GM18873 (cell line): ENCODE measurements around the gene RTL10.

ENCODE experiments used
- ATAC-seq: cut with Tn5 transposase; IDR thresholded peaks from one replicate; pipeline ENCODE4 v1.9.1; 2021; ENCODE audit warnings: mild to moderate bottlenecking, moderate library complexity, moderate number of reproducible peaks; ENCODE audit not compliant: unreplicated experiment, low FRiP score

The RTL10 gene

GRCh38 chr22:19826619-19826950 lies 28.1 kb downstream of the RTL10 start:
- ATAC-seq = no peak

DNA sequence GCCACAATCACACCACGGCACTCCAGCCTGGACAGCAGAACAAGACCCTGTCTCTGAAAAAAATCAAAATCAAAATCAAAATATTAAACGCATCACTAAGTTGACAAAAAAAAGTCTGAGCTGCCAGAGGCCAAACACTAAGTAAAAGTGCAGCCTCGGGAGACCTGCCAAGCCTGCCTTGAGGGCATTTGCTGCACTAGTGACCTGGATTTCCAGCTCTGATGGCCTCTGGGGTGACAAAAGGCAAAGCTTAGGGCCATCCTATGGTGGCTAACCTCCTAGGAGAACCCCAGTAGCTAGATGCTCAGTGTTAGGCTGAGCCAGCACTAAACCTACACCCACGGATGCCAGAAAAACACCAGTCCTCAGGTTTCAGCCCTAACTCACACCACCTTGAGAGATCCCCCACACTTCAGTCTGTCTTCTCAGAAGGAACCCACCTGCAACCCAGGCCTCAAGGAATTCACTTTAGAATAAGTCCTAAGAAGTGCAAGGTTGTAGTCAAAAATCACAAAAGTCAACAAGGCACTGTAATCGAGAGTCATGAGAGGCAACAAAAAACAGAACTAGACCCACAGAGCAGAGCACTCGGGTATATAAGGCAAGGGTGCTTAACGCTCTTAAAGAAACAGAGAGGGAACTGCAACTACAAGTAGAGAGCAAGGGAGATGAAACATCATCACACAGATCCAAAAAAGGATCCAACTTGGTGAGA lies 28.6 kb downstream of the RTL10 start:
- ATAC-seq = no peak

DNA sequence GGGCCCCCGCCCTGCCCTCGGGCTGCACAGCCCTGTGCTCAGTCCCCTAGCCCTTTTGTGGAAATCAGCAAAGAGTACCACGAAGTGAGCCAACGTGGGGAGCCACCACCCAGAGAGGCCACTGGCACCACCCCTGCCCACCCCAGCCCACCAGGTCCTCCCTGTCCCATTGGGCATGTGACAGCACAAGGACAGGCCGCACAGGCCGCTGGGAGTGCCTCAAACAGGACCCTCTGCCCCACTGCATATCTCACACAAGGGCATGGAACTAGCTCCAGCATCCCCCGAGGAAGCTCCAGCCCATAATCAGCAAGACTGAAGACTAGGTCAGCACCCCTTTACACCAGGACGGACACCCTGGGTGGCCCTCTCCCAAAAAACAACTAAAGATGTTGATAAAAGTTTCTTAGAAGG lies 29.7 kb downstream of the RTL10 start:
- ATAC-seq = no peak

DNA sequence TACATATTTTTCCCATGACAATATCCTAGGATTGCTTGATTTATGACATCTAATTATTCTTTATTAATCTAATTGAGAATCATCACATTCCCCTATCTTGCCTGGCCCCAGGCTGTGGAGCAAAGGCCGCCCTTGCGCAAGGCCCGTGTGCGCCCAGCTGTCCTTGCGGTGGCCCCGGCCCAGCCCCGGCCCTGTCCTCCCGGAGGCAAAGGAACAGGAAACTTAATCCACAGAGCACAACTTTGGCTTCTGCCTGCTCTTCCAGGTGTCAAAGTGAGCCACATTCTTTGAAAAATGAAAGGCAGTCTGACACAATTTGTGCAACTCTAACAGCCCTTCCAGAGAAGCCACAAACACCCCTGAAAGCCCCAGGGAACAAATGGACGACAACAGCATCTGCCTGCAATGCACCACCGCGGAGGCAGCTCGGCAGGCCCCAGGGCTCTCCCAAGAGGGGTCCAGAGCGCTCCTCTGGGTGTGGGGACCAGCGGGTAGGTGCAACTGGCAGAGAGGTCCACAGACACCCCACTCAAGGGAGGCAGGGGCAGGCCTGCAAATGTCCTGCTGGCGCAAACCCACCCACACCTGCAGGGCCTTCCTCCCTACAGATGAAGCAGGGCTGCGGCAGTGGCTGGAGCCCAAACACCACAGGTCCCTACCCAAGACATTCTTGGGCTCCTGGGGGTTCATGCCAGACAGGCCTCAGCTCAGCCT lies 30.3 kb downstream of the RTL10 start:
- no peak for ATAC-seq

DNA sequence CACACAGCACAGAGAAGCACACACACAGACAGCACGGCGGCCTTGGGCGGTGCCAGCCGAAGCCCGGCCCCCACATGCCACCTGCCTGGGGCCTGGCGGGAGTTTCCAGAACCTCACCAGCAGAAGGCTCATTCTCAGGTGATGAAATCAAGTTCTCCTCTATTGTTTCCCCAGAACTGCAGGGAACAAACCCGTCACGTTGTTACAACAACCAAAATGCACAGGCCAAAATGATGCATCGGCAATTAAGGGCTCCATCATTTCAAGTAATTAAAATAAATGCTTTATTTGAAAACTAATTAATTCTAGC lies 30.8 kb downstream of the RTL10 start:
- ATAC-seq = no peak

DNA sequence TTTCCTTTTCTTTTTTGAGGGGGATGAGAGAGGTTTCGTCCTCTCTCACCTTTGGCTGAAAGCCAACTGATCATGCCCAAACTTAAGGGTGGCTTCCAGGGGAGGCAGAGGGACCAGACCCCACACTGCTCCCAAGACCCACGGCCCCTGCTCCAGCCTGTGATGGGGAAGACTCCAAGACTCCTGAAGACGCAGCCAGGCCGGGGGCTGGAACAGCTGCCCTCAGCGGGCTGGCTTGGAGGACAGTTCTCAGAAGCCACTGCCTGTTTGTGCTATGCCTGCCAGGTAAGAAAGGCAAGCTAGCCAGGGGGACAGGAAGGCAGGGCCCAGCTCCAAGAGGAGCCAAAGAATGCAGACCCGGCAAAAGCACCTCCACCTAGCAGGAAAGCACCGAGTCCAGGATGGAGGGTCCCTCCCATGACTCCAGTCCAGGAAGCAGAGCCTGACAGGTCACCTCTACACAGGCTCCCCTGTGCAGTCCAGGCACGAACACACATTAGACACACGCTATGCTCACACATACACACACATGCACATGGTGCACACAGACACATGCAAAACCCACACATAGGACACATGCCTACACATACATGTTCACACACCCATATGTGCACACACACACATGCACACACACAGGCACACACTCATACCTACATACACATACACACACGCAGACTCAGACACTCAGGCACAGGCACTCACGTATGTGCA lies 31.3 kb downstream of the RTL10 start:
- no peak for ATAC-seq

DNA sequence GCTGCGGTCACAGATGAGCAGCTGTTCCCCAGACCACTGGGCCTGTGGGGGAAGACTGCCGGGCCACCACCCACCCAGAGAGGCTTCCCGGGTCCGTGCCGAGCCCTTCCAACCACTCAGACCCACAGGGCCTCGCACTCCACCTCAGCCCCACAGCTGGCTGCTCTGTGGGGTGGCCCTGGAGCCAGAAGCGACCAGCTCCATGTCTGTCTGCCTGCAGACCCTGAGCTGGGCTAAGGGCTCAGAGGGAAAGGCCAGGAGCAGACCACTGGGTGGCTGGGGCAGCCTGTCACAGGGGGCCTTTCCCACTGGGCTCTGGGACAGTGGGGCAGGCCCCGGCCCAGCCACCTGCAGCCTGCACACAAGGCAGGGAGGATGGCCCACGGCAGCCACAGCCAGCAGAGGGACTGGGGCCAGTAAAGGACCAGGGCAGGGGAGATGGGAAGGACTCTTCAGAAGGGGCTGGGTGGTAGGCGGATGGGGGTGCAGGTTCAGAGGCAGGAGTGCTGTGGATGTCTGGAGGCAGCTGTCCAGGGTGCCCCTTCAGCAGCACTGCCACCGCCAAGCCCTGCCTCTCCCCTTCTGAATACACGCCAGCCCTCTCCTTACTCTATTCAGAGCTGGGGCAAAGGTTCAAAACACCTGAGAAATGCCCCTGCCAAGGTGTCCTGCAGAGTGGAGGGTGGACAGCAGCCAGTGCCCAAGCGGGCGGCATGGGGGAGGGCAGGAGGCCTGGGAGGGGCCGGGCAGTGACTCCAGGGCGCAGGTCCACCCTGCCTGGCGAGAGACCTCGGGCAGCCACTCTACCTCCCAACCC lies 32.2 kb downstream of the RTL10 start:
- ATAC-seq = no peak

DNA sequence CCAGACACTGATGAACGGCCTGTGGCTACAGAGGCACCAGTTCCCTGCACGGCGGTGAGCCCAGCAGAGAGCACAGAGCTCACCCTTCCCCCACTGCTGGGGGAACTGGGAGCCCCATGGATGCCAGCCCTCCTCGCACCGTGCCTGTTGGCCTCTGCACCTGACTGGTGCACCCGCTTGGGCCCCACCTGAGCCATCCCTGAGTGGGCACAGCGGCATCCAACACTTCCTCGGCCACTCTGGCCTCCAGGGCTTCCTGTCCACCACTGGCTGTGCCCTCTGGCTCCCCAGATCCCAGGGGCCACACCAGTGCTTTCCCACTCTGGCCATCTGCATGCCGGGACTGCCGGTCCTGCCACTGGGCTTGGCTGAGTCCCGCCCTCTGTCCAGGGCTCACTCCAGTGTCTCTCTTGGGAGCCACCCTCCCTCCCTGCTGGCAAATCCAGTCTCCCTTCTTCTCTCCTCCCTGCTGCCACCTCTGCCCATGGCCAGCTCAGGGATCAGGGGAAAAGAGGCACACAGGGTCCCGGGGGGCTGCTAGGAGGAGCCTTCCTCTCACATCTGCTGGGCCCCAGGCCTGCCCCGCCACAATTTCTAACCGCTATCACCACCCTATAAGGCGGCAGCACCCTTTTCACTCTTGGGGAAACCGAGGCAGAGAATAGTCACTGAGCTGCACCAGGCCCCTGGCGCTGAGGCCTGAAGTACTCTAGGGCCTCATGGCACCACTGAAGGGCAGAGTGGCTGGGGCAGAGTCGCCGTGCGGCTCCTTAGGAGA lies 33.0 kb downstream of the RTL10 start:
- ATAC-seq = no peak

DNA sequence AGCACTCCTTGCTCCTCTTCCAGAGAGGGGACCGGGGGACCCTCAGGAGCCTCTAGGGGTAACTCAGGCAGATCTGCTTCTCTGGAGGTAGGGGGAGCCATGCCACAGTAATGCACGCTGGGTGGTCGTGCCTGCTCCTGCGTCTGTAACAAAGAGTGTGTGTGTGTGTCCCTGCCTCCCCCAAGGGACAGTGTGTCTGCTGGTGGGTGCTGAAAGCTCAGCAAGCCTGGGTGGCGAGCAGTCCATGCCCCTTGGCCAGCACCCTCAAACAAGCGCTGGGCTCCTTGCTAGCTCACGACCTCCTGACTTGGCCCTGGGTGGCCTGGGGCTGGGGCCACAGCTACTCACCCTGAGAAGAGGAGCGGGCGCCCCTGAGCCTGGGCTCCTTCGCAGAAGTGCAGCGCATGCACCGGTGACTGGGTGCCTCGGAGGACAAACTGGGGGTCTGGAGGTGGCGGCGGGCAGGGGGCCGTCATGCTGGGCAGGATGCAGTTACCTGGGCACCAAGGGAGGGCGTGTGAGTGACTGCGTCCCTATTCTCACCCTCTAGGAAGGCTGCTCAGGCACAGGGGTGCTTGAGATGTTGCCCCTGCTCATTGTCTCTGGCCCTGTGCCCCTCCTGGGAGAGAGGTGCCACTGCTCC lies 33.7 kb downstream of the RTL10 start:
- ATAC-seq = no peak

DNA sequence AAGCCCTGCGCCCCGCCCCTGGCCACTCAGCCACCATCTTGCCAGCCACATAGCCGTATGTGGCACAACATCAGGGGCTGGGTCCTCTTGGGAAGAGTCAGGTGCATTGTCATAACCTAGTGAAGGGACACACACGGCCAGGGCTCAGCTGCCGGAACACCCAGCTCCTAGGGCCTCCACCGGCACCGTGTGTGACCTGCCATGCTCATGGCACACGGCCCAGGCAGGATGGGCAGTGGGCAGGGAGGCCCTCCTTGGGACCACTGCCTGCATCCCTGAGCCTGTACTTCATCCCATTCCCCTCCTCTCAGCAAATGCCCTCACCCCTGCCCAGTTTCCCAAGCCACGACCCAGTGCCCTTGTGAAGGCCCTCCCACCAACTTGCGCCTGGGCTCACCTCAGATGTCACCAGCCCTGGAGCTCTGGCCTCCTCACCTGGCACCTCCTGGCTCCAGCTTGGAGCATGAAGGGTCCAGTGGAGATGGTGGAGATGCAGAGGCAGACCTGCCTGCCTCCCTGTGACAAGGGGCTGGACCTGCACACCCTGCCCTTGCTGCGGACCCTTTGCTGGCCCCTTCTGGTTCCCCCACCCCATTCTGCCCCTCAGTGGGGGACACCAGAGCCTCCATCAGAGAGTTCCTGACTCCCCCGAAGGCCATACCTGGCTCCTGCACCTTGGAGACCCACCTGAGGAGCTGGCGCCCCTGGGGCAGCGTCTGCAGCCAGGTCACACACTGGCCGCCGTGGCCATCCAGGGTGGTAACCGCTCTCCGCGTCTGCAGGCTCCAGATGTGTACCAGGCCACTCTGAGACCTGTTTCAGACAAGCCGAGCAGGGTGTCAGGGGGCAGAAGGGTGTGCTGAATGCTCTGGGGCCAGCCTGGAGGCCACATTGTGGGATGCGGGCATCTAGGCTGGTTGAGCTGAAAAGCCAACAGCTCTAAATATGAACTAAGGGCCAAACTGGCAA lies 34.5 kb downstream of the RTL10 start:
- no peak for ATAC-seq

- ATAC-seq = no peak
Measured at GRCh38 chr22:19819208-19819910, 35.3 kb downstream of the RTL10 start.

GRCh38 chr22:19818324-19819207 lies 36.1 kb downstream of the RTL10 start:
- ATAC-seq = no peak

GRCh38 chr22:19816372-19817119 lies 38.1 kb downstream of the RTL10 start:
- no peak for ATAC-seq

- no peak for ATAC-seq
Measured at GRCh38 chr22:19815823-19816290, 38.8 kb downstream of the RTL10 start.

- no peak for ATAC-seq
Measured at GRCh38 chr22:19815093-19815822, 39.4 kb downstream of the RTL10 start.

DNA sequence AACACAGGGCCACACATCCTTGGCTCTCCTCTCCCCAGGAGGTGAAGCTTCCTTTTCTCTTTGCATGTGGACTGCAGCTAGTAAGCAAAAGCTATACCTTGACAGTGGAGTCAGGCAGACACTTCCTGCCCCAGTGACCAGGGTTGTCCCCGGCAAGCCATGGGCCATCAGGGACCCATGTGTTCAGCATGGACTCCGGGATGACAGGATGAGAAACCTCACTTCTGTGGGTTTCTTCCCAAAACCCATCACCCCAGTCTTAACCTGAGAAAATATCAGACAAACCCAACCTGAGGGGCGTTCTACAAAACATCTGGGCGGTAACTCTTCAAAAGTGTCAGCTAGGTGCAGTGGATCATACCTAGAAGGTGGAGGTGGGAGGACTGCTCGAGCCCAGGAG lies 40.2 kb downstream of the RTL10 start:
- no peak for ATAC-seq
